Activated naive CD4-positive, alpha-beta T cell treated with anti-CD3 and anti-CD28 coated beads, Interleukin-2, amount 50 U/mL, for 24 hours (primary cell): ENCODE measurements around the gene MYO7B.
A peak's percentile ranks its signal among the peaks of the same experiment; 100 is the strongest.

Source experiments
- H3K27ac Mint-ChIP-seq: one replicate; pipeline ENCODE4 v1.8.0; 2021; ENCODE audit warnings: mild to moderate bottlenecking, mixed read lengths
- H3K27me3 Mint-ChIP-seq: one replicate; pipeline ENCODE4 v1.8.0; 2021; ENCODE audit warnings: mixed read lengths
- H3K36me3 Mint-ChIP-seq: one replicate; pipeline ENCODE4 v1.8.0; 2021; ENCODE audit warnings: mixed read lengths
- H3K4me1 Mint-ChIP-seq: one replicate; pipeline ENCODE4 v1.8.0; 2021; ENCODE audit warnings: mixed read lengths
- H3K4me3 Mint-ChIP-seq: one replicate; pipeline ENCODE4 v1.8.0; 2021; ENCODE audit warnings: mild to moderate bottlenecking, mixed read lengths
- H3K9me3 Mint-ChIP-seq: one replicate; pipeline ENCODE4 v1.8.0; 2021; ENCODE audit warnings: mixed read lengths

Gene MYO7B

GRCh38 chr2:127675331-127676261 is 140.1 kb downstream of the MYO7B start, which contains the start of gene LIMS2:
Gene LIMS2, minus strand, starts transcription at chr2:127675530. Its CDS starts 506 bp downstream, at chr2:127675024.
- no peaks in the 10 kb centered on the region for H3K9me3 Mint-ChIP-seq
- peak within 1 kb of the TSS; percentile 84 for H3K4me3 Mint-ChIP-seq
- H3K36me3 Mint-ChIP-seq: no peaks in the 10 kb centered on the region
- H3K27ac Mint-ChIP-seq: no peak within 1 kb of the TSS
- peaks cover 20% of the 10 kb centered on the region for H3K27me3 Mint-ChIP-seq
- H3K4me1 Mint-ChIP-seq: peaks cover 9% of the 10 kb centered on the region

- no peak overlapping the region for H3K4me3 Mint-ChIP-seq
- H3K4me1 Mint-ChIP-seq: peaks cover 10% of the 10 kb centered on the region
- no peaks in the 10 kb centered on the region for H3K36me3 Mint-ChIP-seq
- H3K27ac Mint-ChIP-seq: peak overlapping the region; percentile 20
- no peaks in the 10 kb centered on the region for H3K9me3 Mint-ChIP-seq
- peaks cover 20% of the 10 kb centered on the region for H3K27me3 Mint-ChIP-seq
Observed at GRCh38 chr2:127676906-127677305, 141.4 kb downstream of the MYO7B start.

- H3K4me1 Mint-ChIP-seq: peaks cover 15% of the 10 kb centered on the region
- H3K27ac Mint-ChIP-seq: no peak overlapping the region
- no peaks in the 10 kb centered on the region for H3K36me3 Mint-ChIP-seq
- H3K27me3 Mint-ChIP-seq: peaks cover 14% of the 10 kb centered on the region
- H3K4me3 Mint-ChIP-seq: no peak overlapping the region
- H3K9me3 Mint-ChIP-seq: no peaks in the 10 kb centered on the region
Observed at GRCh38 chr2:127678531-127678930, 143.0 kb downstream of the MYO7B start.

- Mint-ChIP-seq H3K4me3 (no peak overlapping the region), H3K4me1 (peaks cover 15% of the 10 kb centered on the region), H3K36me3 (no peaks in the 10 kb centered on the region), H3K27ac (no peak overlapping the region), H3K9me3 (no peaks in the 10 kb centered on the region), H3K27me3 (peaks cover 12% of the 10 kb centered on the region)
Observed at GRCh38 chr2:127678991-127679390, 143.5 kb downstream of the MYO7B start.

GRCh38 chr2:127679680-127680361 is 144.3 kb downstream of the MYO7B start:
- H3K4me1 Mint-ChIP-seq: peaks cover 10% of the 10 kb centered on the region
- H3K9me3 Mint-ChIP-seq: no peaks in the 10 kb centered on the region
- H3K27ac Mint-ChIP-seq: no peak overlapping the region
- H3K36me3 Mint-ChIP-seq: no peaks in the 10 kb centered on the region
- peaks cover 9% of the 10 kb centered on the region for H3K27me3 Mint-ChIP-seq
- no peak overlapping the region for H3K4me3 Mint-ChIP-seq

- Mint-ChIP-seq H3K9me3 (no peaks in the 10 kb centered on the region), H3K4me1 (peaks cover 7% of the 10 kb centered on the region), H3K36me3 (no peaks in the 10 kb centered on the region), H3K4me3 (no peak overlapping the region), H3K27ac (no peak overlapping the region), H3K27me3 (peaks cover 6% of the 10 kb centered on the region)
Observed at GRCh38 chr2:127680706-127681287, 145.3 kb downstream of the MYO7B start.

- Mint-ChIP-seq H3K4me1 (peaks cover 6% of the 10 kb centered on the region), H3K9me3 (no peaks in the 10 kb centered on the region), H3K36me3 (no peaks in the 10 kb centered on the region), H3K4me3 (no peak overlapping the region), H3K27ac (no peak overlapping the region), H3K27me3 (peaks cover 3% of the 10 kb centered on the region)
Observed at GRCh38 chr2:127681288-127681804, 145.9 kb downstream of the MYO7B start.

- Mint-ChIP-seq H3K4me1 (peaks cover 6% of the 10 kb centered on the region), H3K4me3 (no peak overlapping the region), H3K9me3 (no peaks in the 10 kb centered on the region), H3K27me3 (peaks cover 3% of the 10 kb centered on the region), H3K27ac (no peak overlapping the region), H3K36me3 (no peaks in the 10 kb centered on the region)
Observed at GRCh38 chr2:127681976-127682857, 146.7 kb downstream of the MYO7B start.

GRCh38 chr2:127683056-127683455 is 147.6 kb downstream of the MYO7B start:
- H3K27ac Mint-ChIP-seq: no peak overlapping the region
- no peaks in the 10 kb centered on the region for H3K36me3 Mint-ChIP-seq
- peaks cover 3% of the 10 kb centered on the region for H3K27me3 Mint-ChIP-seq
- H3K4me3 Mint-ChIP-seq: no peak overlapping the region
- peaks cover 6% of the 10 kb centered on the region for H3K4me1 Mint-ChIP-seq
- H3K9me3 Mint-ChIP-seq: no peaks in the 10 kb centered on the region

GRCh38 chr2:127683757-127684156 is 148.3 kb downstream of the MYO7B start:
- no peak overlapping the region for H3K4me3 Mint-ChIP-seq

GRCh38 chr2:127685410-127686080 is 150.1 kb downstream of the MYO7B start:
- H3K36me3 Mint-ChIP-seq: peaks cover 1% of the 10 kb centered on the region
- H3K27ac Mint-ChIP-seq: no peak overlapping the region
- H3K4me1 Mint-ChIP-seq: peaks cover 6% of the 10 kb centered on the region
- no peaks in the 10 kb centered on the region for H3K27me3 Mint-ChIP-seq
- H3K4me3 Mint-ChIP-seq: no peak overlapping the region
- no peaks in the 10 kb centered on the region for H3K9me3 Mint-ChIP-seq

More at GRCh38 chr2:127683757-127684156, 148.3 kb downstream of the MYO7B start:
- Mint-ChIP-seq H3K4me1 (peaks cover 6% of the 10 kb centered on the region), H3K36me3 (no peaks in the 10 kb centered on the region), H3K27ac (no peak overlapping the region), H3K9me3 (no peaks in the 10 kb centered on the region), H3K27me3 (no peaks in the 10 kb centered on the region)
